H1 (cell line): ENCODE data around the gene WDR75. TPM values are rescaled to one million over a fixed set of nuclear protein-coding genes. Genes with fewer than 3 reads are reported as not detected.
A peak's percentile ranks its signal among the peaks of the same experiment; 100 is the strongest.

Source experiments
- CTCF ChIA-PET: fragments of 300-600 bp; sonication (Branson Sonifier 250); formaldehyde crosslinking; loops from one replicate; lab custom pipeline; 2021; ENCODE audit not compliant: partially characterized antibody; lab: Charles Lee
- POLR2A ChIA-PET: fragments of 300-600 bp; sonication (Branson Sonifier 250); formaldehyde crosslinking; loops from one replicate; lab custom pipeline; 2021; ENCODE audit warnings: inconsistent platforms; ENCODE audit not compliant: partially characterized antibody; lab: Charles Lee
- DNase-seq, 2 experiments: peaks; one replicate each; pipeline versions ENCODE4 v3.0.0 to v3.0.0-alpha.2; 2010 to 2022; ENCODE audit warnings: low spot score in 2 of 2, low read depth in 1 of 2, mixed read lengths in 1 of 2
- FAIRE-seq: peaks from 2 replicates; lab custom pipeline; 2011; peaks lifted over from hg19 to GRCh38; lab: Jason Lieb, UNC
- H2AFZ ChIP-seq: 2 replicates; pipeline ENCODE4 v1.8.1; 2012; ENCODE audit warnings: low read length, inconsistent platforms
- H2AK5ac ChIP-seq: 2 replicates; pipeline ENCODE4 v1.6.1; 2013; ENCODE audit warnings: low read depth, low read length
- H2BK120ac ChIP-seq: replicated peaks from 2 replicates; pipeline ENCODE3; 2013; ENCODE audit warnings: low read depth, low read length, inconsistent platforms
- H2BK12ac ChIP-seq: 2 replicates; pipeline ENCODE4 v1.6.1; 2013; ENCODE audit warnings: low read depth, low read length
- H2BK15ac ChIP-seq: 2 replicates; pipeline ENCODE4 v1.6.1; 2013; ENCODE audit warnings: low read length
- H2BK20ac ChIP-seq: 2 replicates; pipeline ENCODE4 v1.6.1; 2013; ENCODE audit warnings: low read length
- H2BK5ac ChIP-seq: 2 replicates; pipeline ENCODE4 v1.6.1; 2013; ENCODE audit warnings: low read depth, low read length
- H3K14ac ChIP-seq: 2 replicates; pipeline ENCODE4 v1.6.1; 2013; ENCODE audit warnings: inconsistent platforms; ENCODE audit not compliant: insufficient read length
- H3K18ac ChIP-seq: 2 replicates; pipeline ENCODE4 v1.6.1; 2013; ENCODE audit warnings: low read length; ENCODE audit errors: extremely low read depth
- H3K23ac ChIP-seq: 2 replicates; pipeline ENCODE4 v1.6.1; 2013; ENCODE audit warnings: inconsistent platforms; ENCODE audit not compliant: insufficient read length
- H3K23me2 ChIP-seq: 2 replicates; pipeline ENCODE4 v1.6.1; 2013; ENCODE audit warnings: low read depth, low read length
- H3K27ac ChIP-seq: 2 replicates; pipeline ENCODE4 v1.6.1; 2011; ENCODE audit warnings: low read depth, low read length, inconsistent platforms
- H3K27me3 ChIP-seq, 4 experiments: replicated peaks in 1 of 4; 1 replicate in 1 of 4; 2 replicates in 3 of 4; pipeline versions ENCODE4 v1.6.1 to v1.8.1; 2011 to 2013; ENCODE audit warnings: low read length in 3 of 4, mild to moderate bottlenecking in 3 of 4, inconsistent platforms in 2 of 4, mixed read lengths in 2 of 4, moderate library complexity in 1 of 4; ENCODE audit not compliant: control insufficient read depth in 3 of 4, insufficient read depth in 3 of 4; ENCODE audit errors: extremely low read depth in 1 of 4
- H3K36me3 ChIP-seq, 4 experiments: 2 replicates each; pipeline versions ENCODE4 v1.6.1 to v1.8.1; 2011 to 2013; ENCODE audit warnings: mild to moderate bottlenecking in 4 of 4, low read length in 3 of 4, moderate library complexity in 2 of 4, control low read depth in 1 of 4, inconsistent platforms in 1 of 4; ENCODE audit not compliant: insufficient read depth in 4 of 4, control insufficient read depth in 2 of 4
- H3K4ac ChIP-seq: replicated peaks from 2 replicates; pipeline ENCODE3; 2013; ENCODE audit warnings: low read length, low read depth, mixed read lengths, inconsistent platforms; ENCODE audit not compliant: insufficient read length
- H3K4me1 ChIP-seq, 4 experiments: replicated peaks in 1 of 4; 1 replicate in 1 of 4; 2 replicates in 3 of 4; pipeline versions ENCODE4 v1.6.1 to v1.8.1; 2011 to 2013; ENCODE audit warnings: low read length in 3 of 4, inconsistent platforms in 2 of 4, mixed read lengths in 1 of 4; ENCODE audit not compliant: insufficient read depth in 4 of 4, control insufficient read depth in 3 of 4
- H3K4me2 ChIP-seq, 2 experiments: 2 replicates each; pipeline versions ENCODE4 v1.6.1 to v1.8.1; 2011 to 2013; ENCODE audit warnings: low read depth in 2 of 2, low read length in 2 of 2, control low read depth in 1 of 2, inconsistent platforms in 1 of 2, mild to moderate bottlenecking in 1 of 2; ENCODE audit not compliant: insufficient read depth in 1 of 2
- H3K4me3 ChIP-seq, 4 experiments: fragments of 200-600, 300-600 bp in 1 of 4; sonication (generic), shearing (Covaris generic), sonication (Bioruptor Twin) in 1 of 4; 2 replicates each; pipeline versions ENCODE4 v1.5.1 to v1.8.1; 2011 to 2016; ENCODE audit warnings: low read length in 4 of 4, low read depth in 3 of 4, control low read depth in 2 of 4, inconsistent platforms in 2 of 4, mild to moderate bottlenecking in 2 of 4, mixed read lengths in 1 of 4, moderate library complexity in 1 of 4; ENCODE audit not compliant: insufficient read depth in 2 of 4; ENCODE audit errors: extremely low read depth in 1 of 4
- H3K56ac ChIP-seq: replicated peaks from 2 replicates; pipeline ENCODE3; 2013; ENCODE audit warnings: low read depth, mild to moderate bottlenecking, mixed read lengths, low read length, inconsistent platforms; ENCODE audit not compliant: insufficient read length
- H3K79me1 ChIP-seq: 2 replicates; pipeline ENCODE4 v1.6.1; 2013; ENCODE audit warnings: low read depth, low read length, control low read depth
- H3K79me2 ChIP-seq, 2 experiments: 2 replicates each; pipeline versions ENCODE4 v1.6.1 to v1.8.1; 2012 to 2013; ENCODE audit warnings: low read length in 2 of 2, mild to moderate bottlenecking in 2 of 2, inconsistent platforms in 1 of 2; ENCODE audit not compliant: insufficient read depth in 2 of 2, control insufficient read depth in 1 of 2
- H3K9ac ChIP-seq, 4 experiments: replicated peaks in 1 of 4; 1 replicate in 1 of 4; 2 replicates in 3 of 4; pipeline versions ENCODE4 v1.6.1 to v1.8.1; 2011 to 2013; ENCODE audit warnings: low read depth in 3 of 4, low read length in 3 of 4, control low read depth in 2 of 4, mild to moderate bottlenecking in 2 of 4, moderate library complexity in 2 of 4, inconsistent platforms in 1 of 4; ENCODE audit errors: extremely low read depth in 1 of 4
- H3K9me3 ChIP-seq, 2 experiments: 2 replicates each; pipeline versions ENCODE4 v1.6.1 to v1.8.1; 2012 to 2013; ENCODE audit warnings: mild to moderate bottlenecking in 2 of 2, moderate library complexity in 2 of 2, control low read depth in 1 of 2, inconsistent platforms in 1 of 2, low read depth in 1 of 2, low read length in 1 of 2, mixed read lengths in 1 of 2; ENCODE audit not compliant: insufficient read depth in 2 of 2
- H4K20me1 ChIP-seq, 2 experiments: replicated peaks in 1 of 2; 2 replicates each; pipeline versions ENCODE3 to v1.8.1; 2011 to 2013; ENCODE audit warnings: inconsistent platforms in 2 of 2, low read length in 2 of 2, mild to moderate bottlenecking in 1 of 2; ENCODE audit not compliant: insufficient read depth in 2 of 2, control insufficient read depth in 1 of 2
- H4K5ac ChIP-seq: 2 replicates; pipeline ENCODE4 v1.6.1; 2013; ENCODE audit warnings: low read length, low read depth, mixed read lengths, inconsistent platforms; ENCODE audit not compliant: insufficient read length
- H4K8ac ChIP-seq: 2 replicates; pipeline ENCODE4 v1.8.0; 2013; ENCODE audit warnings: mild to moderate bottlenecking, moderate library complexity, low read length, inconsistent platforms; ENCODE audit not compliant: insufficient read depth; ENCODE audit errors: extremely low read depth
- H4K91ac ChIP-seq: replicated peaks from 2 replicates; pipeline ENCODE3; 2013; ENCODE audit warnings: low read length, mixed read lengths, inconsistent platforms; ENCODE audit not compliant: insufficient read length
- EP300 ChIP-seq, 2 experiments: IDR thresholded peaks; 1 replicate in 1 of 2; 2 replicates in 1 of 2; pipeline ENCODE4 v1.6.1; 2011 to 2012; ENCODE audit warnings: low read depth in 2 of 2, low read length in 2 of 2, mild to moderate bottlenecking in 2 of 2, borderline replicate concordance in 1 of 2, inconsistent platforms in 1 of 2, moderate library complexity in 1 of 2
- MAFK ChIP-seq: IDR thresholded peaks from 2 replicates; pipeline ENCODE4 v1.6.1; 2012; ENCODE audit warnings: low read depth, mild to moderate bottlenecking, improper control_type of control experiment, low read length
- SRF ChIP-seq: IDR thresholded peaks from 2 replicates; pipeline ENCODE4 v1.6.1; 2011; ENCODE audit warnings: mild to moderate bottlenecking, low read depth, low read length, moderate library complexity
- TBP ChIP-seq: IDR thresholded peaks from 2 replicates; pipeline ENCODE4 v1.6.1; 2011; ENCODE audit warnings: low read depth, low read length, improper control_type of control experiment
- YY1 ChIP-seq: IDR thresholded peaks from 2 replicates; pipeline ENCODE4 v1.6.1; 2011; ENCODE audit warnings: low read depth, mild to moderate bottlenecking, low read length
- ZNF274 ChIP-seq: IDR thresholded peaks from 2 replicates; pipeline ENCODE4 v1.7.0; 2012; ENCODE audit warnings: low read length, borderline replicate concordance; ENCODE audit errors: extremely low read depth
- WGBS, 2 experiments: shearing (Covaris generic) in 1 of 2; methylation state at CpG; one replicate each; pipeline versions ENCODE4 v1.1.6 to v1.1.7; 2013 to 2015; ENCODE audit warnings: low lambda C conversion rate in 2 of 2, mixed read lengths in 2 of 2, inconsistent platforms in 1 of 2, low coverage in 1 of 2, missing lambda C conversion rate in 1 of 2; ENCODE audit not compliant: insufficient replicate concordance in 2 of 2, insufficient coverage in 1 of 2, insufficient read length in 1 of 2; ENCODE audit errors: extremely low coverage in 1 of 2, missing lambda C conversion rate in 1 of 2; 5-methylcytosine and 5-hydroxymethylcytosine counted together
- polyA plus RNA-seq, 7 experiments: library from polyadenylated mRNA; depleted of rRNA in 3 of 7; stranded (reverse) in 5 of 7; unstranded in 2 of 7; fragments of >200 nt in 5 of 7; fragments of 200-250 nt in 2 of 7; gene quantifications; 1 replicate in 5 of 7; 2 replicates in 1 of 7; 4 replicates in 1 of 7; pipeline versions ENCODE4 v1.2.1 to v1.2.3, GENCODE V29; 2011 to 2013; ENCODE audit warnings: missing spikeins in 2 of 7, mixed read lengths in 2 of 7
- total RNA-seq: library from RNA; stranded (reverse); fragmentation: NEBNext Ultra II Directional; extraction: Animal tissue kit (Norgen Biotek cat#: 25700); gene quantifications from 2 replicates; pipeline ENCODE4 v1.2.1, GENCODE V29; 2021

The WDR75 gene
- total and polyA plus RNA-seq, 2 of the 8 experiments (the other 6 are each of a cell fraction or from before 2014, with no cell fraction given) = 26.9 to 77.1 TPM

DNA sequence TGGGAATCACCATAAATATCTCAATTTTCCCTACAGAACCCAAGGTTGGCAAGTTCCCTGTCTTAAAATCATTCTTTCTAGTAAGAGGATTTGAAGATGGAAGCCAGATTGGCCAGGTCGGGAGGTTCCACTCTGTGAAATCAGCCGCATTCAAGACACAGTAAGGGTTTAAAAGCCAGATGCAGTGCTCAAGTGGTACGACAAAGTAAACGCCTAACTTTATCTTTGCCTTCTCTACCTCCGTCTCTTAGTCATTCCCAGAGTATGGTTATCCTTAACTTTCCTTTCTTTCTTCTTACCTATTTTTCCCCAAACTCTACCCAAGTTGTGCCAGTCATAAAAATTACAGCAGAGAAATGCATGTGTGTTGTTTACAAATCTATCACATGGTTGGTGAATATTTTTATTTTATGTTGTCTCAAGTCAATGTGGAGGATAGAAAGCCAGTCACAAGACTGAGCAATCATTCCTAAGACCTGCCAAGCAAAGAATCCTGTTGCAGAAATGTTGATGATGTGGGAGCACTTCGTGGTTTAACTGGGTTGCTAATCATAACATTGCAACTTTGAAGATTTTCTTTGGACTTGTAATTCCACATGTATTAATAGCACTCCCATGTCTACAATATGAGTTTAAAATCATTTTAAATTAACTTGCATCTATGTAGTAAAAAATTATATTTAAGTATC, 76.7 kb downstream of the WDR75 start:
- no peak overlapping the region for H3K18ac ChIP-seq
- ChIA-PET CTCF (no interaction called here), POLR2A (no interaction called here)
- H3K23me2 ChIP-seq = no peaks in the 10 kb centered on the region
- no peaks in the 10 kb centered on the region for H3K36me3 ChIP-seq
- no peak overlapping the region for H2AK5ac ChIP-seq
- H3K4me3 ChIP-seq = no peak overlapping the region
- H2AFZ ChIP-seq = peak overlapping the region; percentile 18; the same call in 1 of the 2 replicates
- no peaks in the 10 kb centered on the region for H3K79me1 ChIP-seq
- FAIRE-seq = no peak
- H3K79me2 ChIP-seq = no peaks in the 10 kb centered on the region
- TF ChIP-seq EP300 (IDR thresholded peaks at IDR 0.05; ENCODE audit: borderline replicate concordance in 1 of 2, low read depth in 2 of 2, low read length in 2 of 2) = no peak
- no peak for TF ChIP-seq TBP
- TF ChIP-seq MAFK = no peak
- no peak for TF ChIP-seq SRF
- no peak for TF ChIP-seq ZNF274
- TF ChIP-seq YY1 = no peak
- H4K5ac ChIP-seq = no peak overlapping the region
- H3K9ac ChIP-seq = no peak overlapping the region
- no peak overlapping the region for H4K8ac ChIP-seq
- no peak for DNase-seq
- H2BK20ac ChIP-seq = no peak overlapping the region
- 90% methylated on average over 6 of the region's 6 CpGs; no CpG with 5 or more reads in 1 of the 2 experiments for WGBS, 2 experiments
- H3K27me3 ChIP-seq = no peaks in the 10 kb centered on the region
- no peaks in the 10 kb centered on the region for H3K9me3 ChIP-seq
- H2BK5ac ChIP-seq = no peak overlapping the region
- H3K27ac ChIP-seq = no peak overlapping the region
- H4K91ac ChIP-seq = no peak overlapping the region
- no peak overlapping the region for H2BK120ac ChIP-seq
- H3K4me2 ChIP-seq = no peak overlapping the region
- H2BK15ac ChIP-seq = no peak overlapping the region
- H3K14ac ChIP-seq = no peak overlapping the region
- H2BK12ac ChIP-seq = no peak overlapping the region
- no peak overlapping the region for H3K4ac ChIP-seq
- no peaks in the 10 kb centered on the region for H4K20me1 ChIP-seq
- H3K56ac ChIP-seq = no peak overlapping the region
- H3K23ac ChIP-seq = no peak overlapping the region
- H3K4me1 ChIP-seq = no peaks in the 10 kb centered on the region
